A673 (cell line): ENCODE measurements around the gene TIGD7. TPM values are rescaled to one million over a fixed set of nuclear protein-coding genes. Genes with fewer than 3 reads are reported as not detected.
"Not testable (repeated sequence)": the region's sequence is repeated elsewhere in the genome, so short reads cannot be mapped to it uniquely, and the experiment has no call there.

Experiments used
- BruUV-seq: library from RNA; stranded (reverse); fragments of 400-500 nt; replicated peaks from 2 replicates; lab custom pipeline; 2021; lab: Mats Ljungman, UMichigan
- CTCF ChIA-PET: fragments of 300-600 bp; sonication (Branson Sonifier 250); formaldehyde crosslinking; loops from one replicate; lab custom pipeline; 2022; ENCODE audit warnings: antibody characterized with exemption; lab: Charles Lee
- POLR2A ChIA-PET: fragments of 300-600 bp; sonication (Branson Sonifier 250); formaldehyde crosslinking; loops from one replicate; lab custom pipeline; 2022; ENCODE audit warnings: antibody characterized with exemption; ENCODE audit not compliant: low non-redundant PET; lab: Charles Lee
- DNase-seq: peaks from one replicate; pipeline ENCODE4 v3.0.0-alpha.2; 2015; ENCODE audit warnings: low spot score
- H3K27ac ChIP-seq: fragments of 200-600 bp; sonication (generic); 2 replicates; pipeline ENCODE4 v1.5.1; 2016; ENCODE audit warnings: mixed run types, low read depth, mild to moderate bottlenecking, mixed read lengths, antibody characterized with exemption, low read length; ENCODE audit not compliant: poor library complexity, severe bottlenecking
- H3K27me3 ChIP-seq: fragments of 200-600 bp; sonication (generic); replicated peaks from 2 replicates; pipeline ENCODE4 v1.6.1; 2017; ENCODE audit warnings: mixed run types, low read depth, mild to moderate bottlenecking, mixed read lengths, antibody characterized with exemption, low read length; ENCODE audit not compliant: insufficient read depth, poor library complexity
- H3K36me3 ChIP-seq: fragments of 200-600 bp; sonication (generic); 2 replicates; pipeline ENCODE4 v1.6.1; 2016; ENCODE audit warnings: mixed run types, mild to moderate bottlenecking, mixed read lengths, antibody characterized with exemption, low read length; ENCODE audit not compliant: insufficient read depth, poor library complexity, severe bottlenecking
- H3K4me1 ChIP-seq: fragments of 200-600 bp; sonication (generic); 2 replicates; pipeline ENCODE4 v1.6.1; 2017; ENCODE audit warnings: mixed run types, mild to moderate bottlenecking, mixed read lengths, antibody characterized with exemption, low read length; ENCODE audit not compliant: insufficient read depth, poor library complexity, severe bottlenecking
- H3K4me3 ChIP-seq: fragments of 200-600 bp; sonication (generic); 2 replicates; pipeline ENCODE4 v1.5.1; 2016; ENCODE audit warnings: low read depth, mixed run types, mild to moderate bottlenecking, mixed read lengths, low read length; ENCODE audit not compliant: poor library complexity, severe bottlenecking
- H3K9me3 ChIP-seq: fragments of 200-600 bp; sonication (generic); 2 replicates; pipeline ENCODE4 v1.6.1; 2016; ENCODE audit warnings: mixed run types, low read depth, mild to moderate bottlenecking, mixed read lengths, antibody characterized with exemption, low read length; ENCODE audit not compliant: poor library complexity, severe bottlenecking
- CTCF ChIP-seq: fragments of 300-800, 200-600 bp; sonication (generic); conservative IDR thresholded peaks from 2 replicates; pipeline ENCODE4 v1.5.1; 2017; ENCODE audit warnings: low read depth, mild to moderate bottlenecking, antibody characterized with exemption, low read length, moderate library complexity, mixed read lengths
- EZH2 ChIP-seq: fragments of 200-600 bp; sonication (generic); IDR thresholded peaks from 2 replicates; pipeline ENCODE4 v1.6.1; 2017; ENCODE audit warnings: borderline replicate concordance, low read depth, mild to moderate bottlenecking, mixed read lengths, antibody characterized with exemption, low read length; ENCODE audit not compliant: poor library complexity, severe bottlenecking
- intact Hi-C: fragments of 100-400 bp; cut with micrococcal nuclease; formaldehyde crosslinking; loops from one replicate; pipeline ENCODE4 v1.10.0; 2022; ENCODE audit not compliant: unreplicated experiment
- total RNA-seq: library from RNA; stranded (reverse); gene quantifications from 2 replicates; pipeline ENCODE4 v1.2.3, GENCODE V29; 2021

TIGD7 gene
- total RNA-seq, 1 experiment from 2014 or later = 7.9 TPM

GRCh38 chr16:3274947-3275346, 30.3 kb downstream of the TIGD7 start:
- Histone ChIP-seq H3K36me3 (no peaks in the 10 kb centered on the region), H3K4me1 (peaks cover 3% of the 10 kb centered on the region), H3K9me3 (no peaks in the 10 kb centered on the region), H3K4me3 (no peak overlapping the region), H3K27ac (no peak overlapping the region), H3K27me3 (peaks cover 16% of the 10 kb centered on the region)
- intact Hi-C loops = no loop called here
- BruUV-seq = no TSS peak
- ChIA-PET CTCF (no interaction called here), POLR2A (no interaction called here)
- TF ChIP-seq CTCF = no peak
- no peak for TF ChIP-seq EZH2
- DNase-seq = no peak

- H3K36me3 ChIP-seq = no peaks in the 10 kb centered on the region
- H3K27me3 ChIP-seq = peaks cover 16% of the 10 kb centered on the region
- ChIA-PET POLR2A (no interaction called here), CTCF (no interaction called here)
- BruUV-seq = no TSS peak
- H3K9me3 ChIP-seq = no peaks in the 10 kb centered on the region
- intact Hi-C loops = no loop called here
- H3K4me1 ChIP-seq = peaks cover 3% of the 10 kb centered on the region
- DNase-seq = peak; percentile 34
- H3K27ac ChIP-seq = no peak overlapping the region
- no peak overlapping the region for H3K4me3 ChIP-seq
- TF ChIP-seq EZH2 (no peak), CTCF (no peak)
These were observed 30.7 kb downstream of the TIGD7 start for GRCh38 chr16:3274490-3274889.

DNA sequence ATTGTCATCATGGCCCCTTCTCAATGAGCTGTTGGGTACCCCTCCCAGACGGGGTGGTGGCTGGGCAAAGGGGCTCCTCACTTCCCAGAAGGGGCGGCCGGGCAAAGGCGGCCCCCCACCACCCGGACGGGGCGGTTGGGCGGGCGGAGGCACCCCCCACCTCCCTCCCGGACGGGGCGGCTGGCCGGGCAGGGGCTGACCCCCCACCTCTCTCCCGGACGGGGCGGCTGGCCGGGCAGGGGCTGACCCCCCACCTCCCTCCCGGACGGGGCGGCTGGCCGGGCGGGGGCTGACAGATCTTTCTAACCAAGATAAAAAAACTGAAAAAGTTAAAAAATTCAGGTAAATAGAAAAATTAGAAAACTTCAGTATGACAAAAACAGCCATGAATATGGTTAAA, 33.9 kb downstream of the TIGD7 start:
- intact Hi-C loops, H3K4me3 ChIP-seq, CTCF ChIA-PET: not testable (repeated sequence)

GRCh38 chr16:3270718-3271117, 34.5 kb downstream of the TIGD7 start:
- H3K27me3 ChIP-seq, H3K4me1 ChIP-seq, H3K9me3 ChIP-seq, H3K4me3 ChIP-seq, H3K27ac ChIP-seq, CTCF ChIA-PET, POLR2A ChIA-PET, BruUV-seq, intact Hi-C loops, H3K36me3 ChIP-seq, DNase-seq: not testable (repeated sequence)

More for the DNA sequence above, 33.9 kb downstream of the TIGD7 start:
- H3K36me3 ChIP-seq, H3K27me3 ChIP-seq, H3K27ac ChIP-seq, BruUV-seq, H3K9me3 ChIP-seq, H3K4me1 ChIP-seq, POLR2A ChIA-PET, DNase-seq: not testable (repeated sequence)
